Loucy (cell line): ENCODE results near the gene TM2D3.

ENCODE experiments used
- H2AFZ ChIP-seq: fragments of 200-600 bp; sonication (generic); 2 replicates; pipeline ENCODE4 v1.6.0; 2016; ENCODE audit warnings: antibody characterized with exemption, mild to moderate bottlenecking, low read length, moderate library complexity
- H3F3A ChIP-seq: fragments of 200-600 bp; 2 replicates; pipeline ENCODE4 v1.6.0; 2016; ENCODE audit warnings: antibody characterized with exemption, low read depth, mild to moderate bottlenecking
- H3K27me3 ChIP-seq: fragments of 200-600 bp; sonication (generic); 2 replicates; pipeline ENCODE4 v1.6.1; 2014; ENCODE audit warnings: low read length, mild to moderate bottlenecking; ENCODE audit not compliant: insufficient read depth, poor library complexity, severe bottlenecking
- H3K36me3 ChIP-seq: fragments of 200-600 bp; sonication (generic); 2 replicates; pipeline ENCODE4 v1.6.1; 2016; ENCODE audit warnings: low read length; ENCODE audit not compliant: insufficient read depth
- H3K4me1 ChIP-seq: fragments of 200-600 bp; sonication (generic); 2 replicates; pipeline ENCODE4 v1.5.1; 2014; ENCODE audit warnings: low read length, mild to moderate bottlenecking; ENCODE audit not compliant: insufficient read depth, poor library complexity, severe bottlenecking
- H3K4me2 ChIP-seq: fragments of 200-600 bp; sonication (generic); 2 replicates; pipeline ENCODE4 v1.6.0; 2014; ENCODE audit warnings: antibody characterized with exemption, low read length, low read depth, mild to moderate bottlenecking; ENCODE audit not compliant: poor library complexity, severe bottlenecking
- H3K4me3 ChIP-seq: fragments of 200-600 bp; sonication (generic); 2 replicates; pipeline ENCODE4 v1.5.1; 2014; ENCODE audit warnings: low read length, mild to moderate bottlenecking, mixed read lengths; ENCODE audit not compliant: poor library complexity, severe bottlenecking
- H3K79me2 ChIP-seq: fragments of 200-600 bp; sonication (generic); 2 replicates; pipeline ENCODE4 v1.6.1; 2014; ENCODE audit warnings: low read length; ENCODE audit not compliant: insufficient read depth
- H3K9ac ChIP-seq: fragments of 200-600 bp; sonication (generic); 2 replicates; pipeline ENCODE4 v1.6.0; 2014; ENCODE audit warnings: mild to moderate bottlenecking, low read depth, low read length, moderate library complexity; ENCODE audit not compliant: poor library complexity, severe bottlenecking
- H3K9me2 ChIP-seq: fragments of 200-600 bp; sonication (generic); replicated peaks from 2 replicates; pipeline ENCODE4 v1.6.1; 2016; ENCODE audit warnings: low read depth, low read length, mixed read lengths
- H3K9me3 ChIP-seq: fragments of 200-600 bp; sonication (generic); 2 replicates; pipeline ENCODE4 v1.6.1; 2014; ENCODE audit warnings: mild to moderate bottlenecking, antibody characterized with exemption, low read length, low read depth; ENCODE audit not compliant: insufficient read depth
- H4K20me1 ChIP-seq: fragments of 200-600 bp; sonication (generic); 2 replicates; pipeline ENCODE4 v1.6.0; 2014; ENCODE audit warnings: antibody characterized with exemption, low read length, mild to moderate bottlenecking; ENCODE audit not compliant: insufficient read depth, poor library complexity, severe bottlenecking
- EZH2phosphoT487 ChIP-seq: fragments of 200-600 bp; IDR thresholded peaks from 2 replicates; pipeline ENCODE4 v1.6.1; 2018; ENCODE audit warnings: antibody characterized with exemption, mild to moderate bottlenecking, moderate library complexity, borderline replicate concordance
- TF ChIP-seq, protein P1 (sequence below): fragments of 200-600 bp; sonication (generic); conservative IDR thresholded peaks from 2 replicates; pipeline ENCODE4 v1.5.1; 2014; ENCODE audit warnings: mild to moderate bottlenecking, antibody characterized with exemption, low read length

TM2D3 gene

DNA sequence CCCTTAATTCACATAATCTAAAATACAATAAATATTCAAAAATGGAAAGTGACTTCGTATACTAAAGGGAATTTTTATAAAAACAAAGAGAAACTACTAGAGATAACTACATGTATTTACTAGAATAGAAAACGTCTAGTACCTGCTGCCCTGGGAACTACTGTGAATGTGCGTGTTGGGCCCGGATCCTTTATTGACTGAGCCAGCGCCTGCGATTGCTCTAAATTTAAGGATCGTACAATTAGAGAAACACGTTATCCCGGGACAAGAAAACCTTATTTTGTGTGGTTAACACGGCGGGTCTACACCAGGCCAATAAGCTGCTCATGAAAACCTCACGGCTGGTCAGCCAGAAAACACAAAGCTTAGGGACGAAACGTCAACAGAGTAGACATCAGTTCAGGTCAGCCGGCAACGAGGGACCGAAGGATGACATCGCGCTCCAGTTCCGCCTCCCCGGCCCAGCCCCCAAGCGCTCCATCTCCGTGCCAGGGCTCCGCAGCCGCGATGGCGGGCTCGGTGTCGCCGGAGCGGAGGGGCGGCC is 555 bp downstream of the TM2D3 start:
- H4K20me1 ChIP-seq, result peaks cover 31% of the 10 kb centered on the region
- no peaks in the 10 kb centered on the region for H3K9me2 ChIP-seq
- H3K4me3 ChIP-seq, result peak overlapping the region; percentile 98
- peaks cover 13% of the 10 kb centered on the region; the same call in 1 of the 2 replicates for H3F3A ChIP-seq
- H3K4me2 ChIP-seq, result peak overlapping the region; percentile 97
- peaks cover 27% of the 10 kb centered on the region for H3K4me1 ChIP-seq
- H2AFZ ChIP-seq, result peak overlapping the region; percentile 83
- H3K27me3 ChIP-seq, result no peaks in the 10 kb centered on the region
- H3K9ac ChIP-seq, result peak overlapping the region; percentile 96
- H3K9me3 ChIP-seq, result no peaks in the 10 kb centered on the region
- H3K79me2 ChIP-seq, result peaks cover 61% of the 10 kb centered on the region
- H3K36me3 ChIP-seq, result no peaks in the 10 kb centered on the region
- no peak for TF ChIP-seq EZH2phosphoT487
- TF ChIP-seq, protein P1, sequence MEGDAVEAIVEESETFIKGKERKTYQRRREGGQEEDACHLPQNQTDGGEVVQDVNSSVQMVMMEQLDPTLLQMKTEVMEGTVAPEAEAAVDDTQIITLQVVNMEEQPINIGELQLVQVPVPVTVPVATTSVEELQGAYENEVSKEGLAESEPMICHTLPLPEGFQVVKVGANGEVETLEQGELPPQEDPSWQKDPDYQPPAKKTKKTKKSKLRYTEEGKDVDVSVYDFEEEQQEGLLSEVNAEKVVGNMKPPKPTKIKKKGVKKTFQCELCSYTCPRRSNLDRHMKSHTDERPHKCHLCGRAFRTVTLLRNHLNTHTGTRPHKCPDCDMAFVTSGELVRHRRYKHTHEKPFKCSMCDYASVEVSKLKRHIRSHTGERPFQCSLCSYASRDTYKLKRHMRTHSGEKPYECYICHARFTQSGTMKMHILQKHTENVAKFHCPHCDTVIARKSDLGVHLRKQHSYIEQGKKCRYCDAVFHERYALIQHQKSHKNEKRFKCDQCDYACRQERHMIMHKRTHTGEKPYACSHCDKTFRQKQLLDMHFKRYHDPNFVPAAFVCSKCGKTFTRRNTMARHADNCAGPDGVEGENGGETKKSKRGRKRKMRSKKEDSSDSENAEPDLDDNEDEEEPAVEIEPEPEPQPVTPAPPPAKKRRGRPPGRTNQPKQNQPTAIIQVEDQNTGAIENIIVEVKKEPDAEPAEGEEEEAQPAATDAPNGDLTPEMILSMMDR, result no peak

DNA sequence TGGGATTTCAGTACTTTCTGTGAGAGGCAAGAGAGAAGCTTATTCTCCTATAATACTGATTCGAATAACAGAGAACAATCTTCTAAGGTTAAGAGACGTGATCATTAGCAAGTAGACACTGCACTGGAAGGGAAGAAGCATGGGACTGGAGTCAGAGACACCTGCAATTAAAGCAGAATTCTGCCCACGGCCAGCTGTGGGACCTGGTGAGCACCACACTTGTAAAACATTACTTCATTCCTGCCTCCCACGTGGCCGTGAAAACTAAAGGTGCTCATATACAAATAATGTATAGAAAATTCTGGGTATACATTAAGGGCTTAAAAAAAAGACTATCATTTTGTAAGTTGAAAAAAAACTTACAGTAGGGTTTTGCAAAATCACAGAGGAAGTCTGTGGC is 2.0 kb downstream of the TM2D3 start:
- Histone ChIP-seq H3K27me3 (no peaks in the 10 kb centered on the region), H3K36me3 (peaks cover 9% of the 10 kb centered on the region; the same call in 1 of the 2 replicates), H3K4me2 (peak overlapping the region; percentile 97), H3K79me2 (peaks cover 64% of the 10 kb centered on the region), H3K9me2 (no peaks in the 10 kb centered on the region), H3K4me3 (peak overlapping the region; percentile 98), H4K20me1 (peaks cover 34% of the 10 kb centered on the region), H3K4me1 (peaks cover 27% of the 10 kb centered on the region), H3K9ac (peak overlapping the region; percentile 96), H3F3A (peaks cover 13% of the 10 kb centered on the region; the same call in 1 of the 2 replicates), H2AFZ (no peak overlapping the region), H3K9me3 (no peaks in the 10 kb centered on the region)
- TF ChIP-seq, protein P1, result no peak
- no peak for TF ChIP-seq EZH2phosphoT487

DNA sequence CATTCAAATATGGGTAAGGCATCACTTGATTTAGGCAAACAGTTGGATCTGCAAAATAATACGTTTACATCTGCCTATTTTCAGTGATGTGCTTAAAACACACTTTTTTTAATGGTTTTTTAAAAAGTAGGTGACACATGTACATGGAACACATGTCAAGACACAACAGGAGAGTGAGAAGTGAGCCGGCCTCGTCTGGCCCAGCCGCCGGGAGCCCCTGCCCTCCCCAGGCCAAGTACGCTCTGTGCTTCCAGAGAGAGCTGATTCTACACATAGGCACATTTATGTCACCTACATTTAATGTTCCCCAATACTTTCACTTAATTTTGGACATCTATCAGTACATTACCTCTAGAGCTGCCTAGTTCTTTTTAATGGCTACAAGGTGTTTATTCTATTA is 3.8 kb downstream of the TM2D3 start:
- peak overlapping the region; percentile 96 for H3K9ac ChIP-seq
- H3F3A ChIP-seq, result no peaks in the 10 kb centered on the region
- peaks cover 64% of the 10 kb centered on the region for H3K79me2 ChIP-seq
- peak overlapping the region; percentile 97 for H3K4me2 ChIP-seq
- peaks cover 34% of the 10 kb centered on the region for H4K20me1 ChIP-seq
- no peaks in the 10 kb centered on the region for H3K9me3 ChIP-seq
- H3K36me3 ChIP-seq, result peaks cover 23% of the 10 kb centered on the region; the same call in 1 of the 2 replicates
- TF ChIP-seq, protein P1, result no peak
- no peak for TF ChIP-seq EZH2phosphoT487
- H3K4me1 ChIP-seq, result peaks cover 27% of the 10 kb centered on the region
- H3K27me3 ChIP-seq, result no peaks in the 10 kb centered on the region
- no peaks in the 10 kb centered on the region for H3K9me2 ChIP-seq
- H3K4me3 ChIP-seq, result no peak overlapping the region
- H2AFZ ChIP-seq, result no peak overlapping the region
